ENCODE data around the gene SMCO1. TPM values are rescaled to one million over a fixed set of nuclear protein-coding genes. Genes with fewer than 3 reads are reported as not detected.

Gene SMCO1
- total and polyA plus RNA-seq, 2 experiments from 2014 or later: not detected

DNA sequence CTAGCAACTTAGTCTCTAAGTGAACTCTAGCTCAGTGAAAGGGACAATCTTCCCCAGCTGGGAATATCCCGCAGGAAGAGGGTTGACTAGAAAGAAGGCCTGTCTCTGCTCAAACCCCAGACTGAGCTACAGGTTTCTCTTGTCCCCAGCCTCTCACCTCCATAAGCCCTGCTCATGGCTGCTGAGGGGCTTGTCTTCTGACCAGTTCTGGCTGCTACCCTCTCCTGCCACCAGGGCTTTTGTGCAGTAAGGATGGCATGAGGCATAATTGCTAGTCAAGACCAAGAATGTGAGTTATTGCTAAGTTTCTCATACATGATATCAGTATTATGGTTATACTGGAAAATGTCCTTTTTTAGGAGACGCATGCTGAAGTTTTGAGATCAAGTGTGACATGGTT, 31.9 kb upstream of the SMCO1 start (continued):
- TF ChIP-seq, protein P1, sequence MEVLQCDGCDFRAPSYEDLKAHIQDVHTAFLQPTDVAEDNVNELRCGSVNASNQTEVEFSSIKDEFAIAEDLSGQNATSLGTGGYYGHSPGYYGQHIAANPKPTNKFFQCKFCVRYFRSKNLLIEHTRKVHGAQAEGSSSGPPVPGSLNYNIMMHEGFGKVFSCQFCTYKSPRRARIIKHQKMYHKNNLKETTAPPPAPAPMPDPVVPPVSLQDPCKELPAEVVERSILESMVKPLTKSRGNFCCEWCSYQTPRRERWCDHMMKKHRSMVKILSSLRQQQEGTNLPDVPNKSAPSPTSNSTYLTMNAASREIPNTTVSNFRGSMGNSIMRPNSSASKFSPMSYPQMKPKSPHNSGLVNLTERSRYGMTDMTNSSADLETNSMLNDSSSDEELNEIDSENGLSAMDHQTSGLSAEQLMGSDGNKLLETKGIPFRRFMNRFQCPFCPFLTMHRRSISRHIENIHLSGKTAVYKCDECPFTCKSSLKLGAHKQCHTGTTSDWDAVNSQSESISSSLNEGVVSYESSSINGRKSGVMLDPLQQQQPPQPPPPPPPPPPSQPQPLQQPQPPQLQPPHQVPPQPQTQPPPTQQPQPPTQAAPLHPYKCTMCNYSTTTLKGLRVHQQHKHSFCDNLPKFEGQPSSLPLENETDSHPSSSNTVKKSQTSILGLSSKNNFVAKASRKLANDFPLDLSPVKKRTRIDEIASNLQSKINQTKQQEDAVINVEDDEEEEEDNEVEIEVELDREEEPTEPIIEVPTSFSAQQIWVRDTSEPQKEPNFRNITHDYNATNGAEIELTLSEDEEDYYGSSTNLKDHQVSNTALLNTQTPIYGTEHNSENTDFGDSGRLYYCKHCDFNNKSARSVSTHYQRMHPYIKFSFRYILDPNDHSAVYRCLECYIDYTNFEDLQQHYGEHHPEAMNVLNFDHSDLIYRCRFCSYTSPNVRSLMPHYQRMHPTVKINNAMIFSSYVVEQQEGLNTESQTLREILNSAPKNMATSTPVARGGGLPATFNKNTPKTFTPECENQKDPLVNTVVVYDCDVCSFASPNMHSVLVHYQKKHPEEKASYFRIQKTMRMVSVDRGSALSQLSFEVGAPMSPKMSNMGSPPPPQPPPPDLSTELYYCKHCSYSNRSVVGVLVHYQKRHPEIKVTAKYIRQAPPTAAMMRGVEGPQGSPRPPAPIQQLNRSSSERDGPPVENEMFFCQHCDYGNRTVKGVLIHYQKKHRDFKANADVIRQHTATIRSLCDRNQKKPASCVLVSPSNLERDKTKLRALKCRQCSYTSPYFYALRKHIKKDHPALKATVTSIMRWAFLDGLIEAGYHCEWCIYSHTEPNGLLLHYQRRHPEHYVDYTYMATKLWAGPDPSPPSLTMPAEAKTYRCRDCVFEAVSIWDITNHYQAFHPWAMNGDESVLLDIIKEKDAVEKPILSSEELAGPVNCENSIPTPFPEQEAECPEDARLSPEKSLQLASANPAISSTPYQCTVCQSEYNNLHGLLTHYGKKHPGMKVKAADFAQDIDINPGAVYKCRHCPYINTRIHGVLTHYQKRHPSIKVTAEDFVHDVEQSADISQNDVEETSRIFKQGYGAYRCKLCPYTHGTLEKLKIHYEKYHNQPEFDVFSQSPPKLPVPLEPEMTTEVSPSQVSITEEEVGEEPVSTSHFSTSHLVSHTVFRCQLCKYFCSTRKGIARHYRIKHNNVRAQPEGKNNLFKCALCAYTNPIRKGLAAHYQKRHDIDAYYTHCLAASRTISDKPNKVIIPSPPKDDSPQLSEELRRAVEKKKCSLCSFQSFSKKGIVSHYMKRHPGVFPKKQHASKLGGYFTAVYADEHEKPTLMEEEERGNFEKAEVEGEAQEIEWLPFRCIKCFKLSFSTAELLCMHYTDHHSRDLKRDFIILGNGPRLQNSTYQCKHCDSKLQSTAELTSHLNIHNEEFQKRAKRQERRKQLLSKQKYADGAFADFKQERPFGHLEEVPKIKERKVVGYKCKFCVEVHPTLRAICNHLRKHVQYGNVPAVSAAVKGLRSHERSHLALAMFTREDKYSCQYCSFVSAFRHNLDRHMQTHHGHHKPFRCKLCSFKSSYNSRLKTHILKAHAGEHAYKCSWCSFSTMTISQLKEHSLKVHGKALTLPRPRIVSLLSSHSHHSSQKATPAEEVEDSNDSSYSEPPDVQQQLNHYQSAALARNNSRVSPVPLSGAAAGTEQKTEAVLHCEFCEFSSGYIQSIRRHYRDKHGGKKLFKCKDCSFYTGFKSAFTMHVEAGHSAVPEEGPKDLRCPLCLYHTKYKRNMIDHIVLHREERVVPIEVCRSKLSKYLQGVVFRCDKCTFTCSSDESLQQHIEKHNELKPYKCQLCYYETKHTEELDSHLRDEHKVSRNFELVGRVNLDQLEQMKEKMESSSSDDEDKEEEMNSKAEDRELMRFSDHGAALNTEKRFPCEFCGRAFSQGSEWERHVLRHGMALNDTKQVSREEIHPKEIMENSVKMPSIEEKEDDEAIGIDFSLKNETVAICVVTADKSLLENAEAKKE (CRISPR knock-in tag; IDR thresholded peaks at IDR 0.05): no peak

DNA sequence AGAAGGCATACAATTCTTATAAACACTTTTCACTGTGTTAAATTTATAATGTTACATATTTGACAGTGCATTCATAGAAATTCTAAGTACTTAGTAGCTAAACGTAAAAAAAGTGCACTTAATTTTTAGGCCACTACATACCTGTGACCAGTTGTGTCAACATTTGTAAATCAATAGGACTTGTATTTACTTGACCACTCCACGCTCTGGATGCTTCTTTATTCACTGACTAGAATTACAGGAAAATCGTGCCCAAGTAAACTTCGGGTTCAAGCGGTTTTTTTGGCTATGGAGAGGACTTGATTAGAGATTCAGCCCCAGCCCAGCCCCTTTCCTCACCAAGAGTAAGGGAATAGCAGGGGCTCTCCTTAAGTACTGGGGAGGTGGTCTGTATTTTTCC, 31.4 kb upstream of the SMCO1 start:
- Histone ChIP-seq H3K4me2 (no peak overlapping the region), H3K36me3 (ENCODE audit: insufficient read depth) (no peaks in the 10 kb centered on the region), H3F3A (replicated peaks; ENCODE audit: low read depth) (no peaks in the 10 kb centered on the region), H3K79me2 (replicated peaks; ENCODE audit: insufficient read depth) (no peaks in the 10 kb centered on the region), H3K4me3 (no peak overlapping the region), H3K27me3 (ENCODE audit: insufficient read depth) (no peaks in the 10 kb centered on the region), H3K4me1 (ENCODE audit: insufficient read depth) (no peaks in the 10 kb centered on the region), H3K9me2 (ENCODE audit: insufficient read depth) (peaks cover 4% of the 10 kb centered on the region; the same call in 1 of the 2 replicates), H3K27ac (ENCODE audit: low read depth) (no peak overlapping the region), H2AFZ (no peak overlapping the region), H4K20me1 (replicated peaks; ENCODE audit: insufficient read depth) (no peaks in the 10 kb centered on the region)
- Mint-ChIP-seq H3K27ac (no peak overlapping the region), H3K27me3 (ENCODE audit: insufficient read depth, low read depth, poor library complexity) (peaks cover 6% of the 10 kb centered on the region), H3K4me1 (no peaks in the 10 kb centered on the region), H3K9me3 (peaks cover 58% of the 10 kb centered on the region), H3K36me3 (ENCODE audit: low read depth) (peaks cover 18% of the 10 kb centered on the region), H3K4me3 (no peak overlapping the region)
- no peak for DNase-seq (ENCODE audit: low spot score)
- TF ChIP-seq, protein P2, sequence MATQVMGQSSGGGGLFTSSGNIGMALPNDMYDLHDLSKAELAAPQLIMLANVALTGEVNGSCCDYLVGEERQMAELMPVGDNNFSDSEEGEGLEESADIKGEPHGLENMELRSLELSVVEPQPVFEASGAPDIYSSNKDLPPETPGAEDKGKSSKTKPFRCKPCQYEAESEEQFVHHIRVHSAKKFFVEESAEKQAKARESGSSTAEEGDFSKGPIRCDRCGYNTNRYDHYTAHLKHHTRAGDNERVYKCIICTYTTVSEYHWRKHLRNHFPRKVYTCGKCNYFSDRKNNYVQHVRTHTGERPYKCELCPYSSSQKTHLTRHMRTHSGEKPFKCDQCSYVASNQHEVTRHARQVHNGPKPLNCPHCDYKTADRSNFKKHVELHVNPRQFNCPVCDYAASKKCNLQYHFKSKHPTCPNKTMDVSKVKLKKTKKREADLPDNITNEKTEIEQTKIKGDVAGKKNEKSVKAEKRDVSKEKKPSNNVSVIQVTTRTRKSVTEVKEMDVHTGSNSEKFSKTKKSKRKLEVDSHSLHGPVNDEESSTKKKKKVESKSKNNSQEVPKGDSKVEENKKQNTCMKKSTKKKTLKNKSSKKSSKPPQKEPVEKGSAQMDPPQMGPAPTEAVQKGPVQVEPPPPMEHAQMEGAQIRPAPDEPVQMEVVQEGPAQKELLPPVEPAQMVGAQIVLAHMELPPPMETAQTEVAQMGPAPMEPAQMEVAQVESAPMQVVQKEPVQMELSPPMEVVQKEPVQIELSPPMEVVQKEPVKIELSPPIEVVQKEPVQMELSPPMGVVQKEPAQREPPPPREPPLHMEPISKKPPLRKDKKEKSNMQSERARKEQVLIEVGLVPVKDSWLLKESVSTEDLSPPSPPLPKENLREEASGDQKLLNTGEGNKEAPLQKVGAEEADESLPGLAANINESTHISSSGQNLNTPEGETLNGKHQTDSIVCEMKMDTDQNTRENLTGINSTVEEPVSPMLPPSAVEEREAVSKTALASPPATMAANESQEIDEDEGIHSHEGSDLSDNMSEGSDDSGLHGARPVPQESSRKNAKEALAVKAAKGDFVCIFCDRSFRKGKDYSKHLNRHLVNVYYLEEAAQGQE (IDR thresholded peaks at IDR 0.05; ENCODE audit: unreplicated experiment): no peak
- TF ChIP-seq, protein P1 (CRISPR knock-in tag; IDR thresholded peaks at IDR 0.05): no peak
- no peak for ATAC-seq

All from GM23338 (cell line).